HG02571 (cell line): ENCODE measurements around the gene CIRBP.

Experiments
- ATAC-seq: cut with Tn5 transposase; IDR thresholded peaks from one replicate; pipeline ENCODE4 v1.9.1; 2021; ENCODE audit warnings: mild to moderate bottlenecking, moderate library complexity; ENCODE audit not compliant: unreplicated experiment

Gene CIRBP

GRCh38 chr19:1266916-1267476 is 2.1 kb upstream of the CIRBP start:
- no peak for ATAC-seq

- ATAC-seq, result no peak
Measured at GRCh38 chr19:1267477-1268225, 1.5 kb upstream of the CIRBP start.

GRCh38 chr19:1268226-1269064 is 687 bp upstream of the CIRBP start:
- ATAC-seq, result no peak

DNA sequence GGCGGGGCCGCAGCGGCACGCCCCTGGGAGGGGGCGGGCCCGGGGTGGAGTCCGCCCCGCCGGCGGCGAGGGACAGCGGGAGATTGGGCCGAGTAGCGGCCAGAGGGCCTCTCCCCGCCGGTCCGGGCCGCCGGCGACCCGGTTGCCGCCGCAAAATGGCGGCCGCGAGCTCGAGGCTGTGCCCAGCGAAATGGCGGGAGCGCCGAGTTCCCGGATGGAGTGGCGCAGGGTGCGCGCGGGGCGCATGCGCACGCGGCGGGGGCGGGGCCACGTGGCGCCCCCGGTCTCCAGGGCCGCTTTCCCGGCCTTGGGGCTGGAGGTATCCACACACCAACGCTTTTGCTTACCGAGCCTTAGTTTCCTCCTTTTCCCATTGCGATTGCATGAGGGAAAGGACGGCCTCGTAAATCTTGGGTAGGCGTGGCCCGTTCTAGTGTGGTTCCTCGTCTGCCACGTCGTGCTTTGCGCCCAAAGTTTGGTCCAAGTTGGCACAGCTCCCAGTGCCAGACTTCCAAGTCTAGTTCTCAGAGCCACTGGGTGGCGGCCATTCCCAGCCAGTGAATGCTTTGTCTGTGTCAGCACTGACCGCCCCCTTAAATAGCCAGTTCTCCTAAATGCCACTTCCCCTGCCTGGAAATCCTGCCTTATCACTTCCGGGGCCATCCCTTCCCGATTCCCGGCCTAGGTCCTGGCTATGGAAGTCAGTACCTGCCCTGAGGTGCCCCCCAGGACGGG is 513 bp downstream of the CIRBP start:
- peak; percentile 25 for ATAC-seq

DNA sequence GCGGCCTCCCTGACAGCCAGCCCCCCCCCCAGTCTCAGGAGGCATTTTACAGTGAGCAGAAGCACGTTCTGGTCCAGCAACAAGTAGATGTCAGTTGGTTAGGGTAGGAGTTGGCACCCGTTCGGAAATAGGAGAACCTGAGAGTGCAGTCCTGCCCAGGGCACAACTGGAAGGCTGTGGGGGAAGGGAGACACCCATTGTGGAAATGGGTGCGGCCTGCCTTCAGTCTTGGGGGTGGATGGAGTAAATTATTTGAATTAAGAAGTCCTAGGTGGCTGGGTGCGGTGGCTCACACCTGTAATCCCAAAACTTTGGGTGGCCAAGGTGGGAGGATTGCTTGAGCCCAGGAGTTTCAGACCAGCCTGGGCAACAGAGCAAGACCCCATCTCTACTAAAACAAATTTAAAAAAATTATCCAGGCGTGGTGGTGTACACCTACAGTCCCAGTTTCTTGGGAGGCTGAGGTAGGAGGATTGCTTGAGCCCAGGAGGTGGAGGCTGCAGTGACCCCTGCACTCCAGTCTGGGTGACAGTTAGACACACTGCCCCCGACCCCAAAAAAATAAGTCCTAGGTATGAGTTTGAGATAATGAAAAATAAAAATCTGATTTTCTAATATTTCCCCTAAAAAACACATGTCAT is 1.2 kb downstream of the CIRBP start:
- no peak for ATAC-seq

- ATAC-seq, result no peak
Measured at GRCh38 chr19:1270854-1271527, 1.9 kb downstream of the CIRBP start.

DNA sequence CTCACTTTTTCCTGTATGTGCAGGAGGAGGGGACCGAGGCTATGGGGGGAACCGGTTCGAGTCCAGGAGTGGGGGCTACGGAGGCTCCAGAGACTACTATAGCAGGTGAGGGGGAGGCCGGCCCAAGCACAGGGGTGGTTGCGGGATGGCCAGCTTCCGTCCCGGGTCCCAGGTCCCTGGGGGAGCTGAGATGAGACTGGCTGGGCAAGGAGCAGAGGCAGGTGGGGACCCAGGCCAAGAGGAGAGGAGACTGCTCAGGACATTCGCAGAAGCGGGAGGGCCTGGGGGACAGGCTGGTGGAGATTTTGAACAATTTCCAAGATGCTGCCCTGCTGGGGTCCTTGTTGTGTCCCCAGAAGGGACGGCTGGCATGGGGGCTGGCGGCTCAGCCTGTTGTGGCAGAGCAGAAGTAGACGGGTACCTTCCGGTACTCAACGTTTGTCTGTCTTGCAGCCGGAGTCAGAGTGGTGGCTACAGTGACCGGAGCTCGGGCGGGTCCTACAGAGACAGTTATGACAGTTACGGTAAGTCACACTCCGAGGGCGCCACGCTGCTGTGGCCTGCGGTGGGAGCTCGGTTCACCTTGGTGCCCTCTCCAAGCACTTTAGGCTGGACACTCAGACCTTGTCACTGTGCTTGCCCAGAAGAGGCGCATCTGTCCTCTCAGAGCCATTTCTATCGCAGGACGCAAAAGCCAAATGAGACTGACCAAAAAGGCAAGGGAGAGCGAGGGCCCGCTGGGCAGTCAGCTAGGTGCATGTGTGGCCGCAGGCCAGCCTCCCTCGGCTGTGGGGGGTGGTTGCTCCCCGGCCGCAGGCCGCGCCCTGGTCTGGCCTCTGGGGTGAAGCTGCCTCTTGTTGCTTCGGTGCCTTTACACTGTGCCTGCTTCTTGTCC is 2.6 kb downstream of the CIRBP start:
- no peak for ATAC-seq

- ATAC-seq, result no peak
Measured at GRCh38 chr19:1272423-1273262, 3.5 kb downstream of the CIRBP start.

GRCh38 chr19:1273263-1274041 is 4.3 kb downstream of the CIRBP start:
- no peak for ATAC-seq

DNA sequence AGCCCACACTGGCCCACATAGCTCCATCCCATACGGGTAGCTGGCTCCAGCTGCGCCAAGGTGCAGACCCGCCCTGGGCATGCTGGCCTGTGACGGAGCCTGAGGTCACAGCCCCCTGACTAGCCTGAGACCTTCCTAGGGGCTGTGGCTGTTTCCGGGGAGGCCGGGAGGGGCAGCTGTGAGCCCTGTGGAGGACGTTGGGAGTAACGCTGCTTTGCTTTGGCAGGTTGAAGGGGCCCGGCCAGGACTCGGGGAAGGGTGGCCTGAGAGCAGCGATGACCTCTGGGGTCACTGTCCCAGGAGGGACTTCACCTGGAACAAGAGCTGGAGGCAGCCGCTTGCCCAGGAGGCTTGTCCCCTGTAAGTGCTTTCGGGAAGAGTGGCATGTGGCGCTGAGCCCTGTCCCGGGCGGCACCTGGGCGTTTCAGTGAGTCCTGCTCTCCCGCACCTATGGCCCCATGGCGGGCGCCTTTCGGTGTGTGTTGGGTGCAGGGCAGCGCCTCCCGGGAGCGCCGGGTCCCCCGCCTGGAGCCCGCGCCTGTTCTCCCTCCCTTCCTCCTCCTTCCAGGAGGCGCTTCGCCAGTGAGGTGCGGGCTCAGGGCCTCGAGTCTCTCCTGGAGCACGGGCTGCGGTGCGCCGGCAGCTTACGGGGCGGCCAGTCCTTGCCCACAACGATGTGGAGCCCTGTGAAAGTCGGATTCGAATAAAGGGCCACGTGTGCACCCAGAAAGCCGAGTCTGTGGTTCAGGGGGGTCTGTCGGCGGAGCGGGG is 5.1 kb downstream of the CIRBP start:
- no peak for ATAC-seq

- ATAC-seq, result peak; percentile 3
Measured at GRCh38 chr19:1274852-1275259, 5.7 kb downstream of the CIRBP start.

DNA sequence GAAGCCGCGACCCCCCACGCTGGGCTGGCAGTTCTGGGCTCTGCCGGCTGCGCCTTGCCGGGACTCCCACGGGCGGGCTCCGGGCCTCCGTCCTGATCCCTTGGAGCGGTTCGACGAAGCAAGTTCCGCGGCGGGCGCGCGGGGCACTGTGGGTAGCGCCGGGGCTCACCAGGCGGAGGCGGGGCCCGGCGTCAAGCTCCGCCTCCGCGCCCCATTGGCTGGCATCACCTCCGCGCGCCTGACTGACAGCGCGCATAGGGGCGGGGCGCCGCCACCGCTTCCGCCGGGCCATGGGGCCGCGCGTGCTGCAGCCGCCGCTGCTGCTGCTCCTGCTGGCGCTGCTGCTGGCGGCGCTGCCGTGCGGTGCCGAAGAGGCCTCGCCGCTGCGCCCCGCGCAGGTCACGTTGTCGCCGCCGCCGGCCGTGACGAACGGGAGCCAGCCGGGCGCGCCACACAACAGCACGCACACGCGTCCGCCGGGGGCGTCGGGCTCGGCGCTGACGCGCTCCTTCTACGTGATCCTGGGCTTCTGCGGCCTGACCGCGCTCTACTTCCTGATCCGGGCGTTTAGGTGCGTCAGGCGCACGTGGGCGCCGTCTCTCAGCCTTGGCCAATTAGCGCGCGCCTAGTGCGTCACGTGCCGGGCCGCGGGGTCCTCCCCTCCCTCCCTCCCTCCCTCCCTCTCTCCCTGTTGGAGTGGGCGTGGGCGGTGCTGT is 6.3 kb downstream of the CIRBP start, which contains the start of gene FAM174C:
Gene FAM174C, plus strand, starts transcription at position 271 of the 716 bp plus-strand sequence. Its CDS starts 20 bp downstream, at position 291.
- ATAC-seq, result peak; percentile 65

DNA sequence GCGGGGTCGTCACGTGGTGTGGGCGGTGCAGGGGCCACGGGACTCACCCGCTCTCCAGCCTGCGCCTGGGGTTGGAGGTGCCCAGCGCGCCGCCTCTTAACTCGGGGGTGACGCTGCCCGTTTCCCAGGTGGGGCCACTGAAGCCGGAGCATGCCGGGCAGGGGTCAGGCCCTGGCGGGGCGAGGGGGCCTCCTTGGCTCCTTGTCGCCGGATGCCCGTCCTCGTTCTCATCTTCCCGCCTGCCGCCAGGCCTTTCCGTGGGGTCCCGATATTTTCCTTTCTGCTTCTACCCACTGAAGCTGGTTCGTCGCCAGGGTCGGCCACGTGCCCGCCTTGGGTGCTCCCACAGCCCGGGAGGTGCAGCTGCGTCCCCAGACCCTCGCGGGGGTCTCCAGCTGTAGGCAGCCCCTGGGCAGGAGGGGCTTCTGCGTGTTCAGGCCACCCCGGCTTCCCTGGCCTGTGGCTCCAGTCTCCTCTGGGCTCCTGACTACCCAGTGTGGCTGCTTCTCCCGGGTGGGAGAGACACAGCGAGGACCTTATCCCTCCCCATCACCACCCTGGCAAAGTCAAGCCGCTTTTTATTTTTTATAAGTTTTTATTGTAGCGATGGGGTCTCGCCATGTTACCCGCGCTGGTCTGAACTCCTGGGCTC is 7.0 kb downstream of the CIRBP start:
- ATAC-seq, result no peak

DNA sequence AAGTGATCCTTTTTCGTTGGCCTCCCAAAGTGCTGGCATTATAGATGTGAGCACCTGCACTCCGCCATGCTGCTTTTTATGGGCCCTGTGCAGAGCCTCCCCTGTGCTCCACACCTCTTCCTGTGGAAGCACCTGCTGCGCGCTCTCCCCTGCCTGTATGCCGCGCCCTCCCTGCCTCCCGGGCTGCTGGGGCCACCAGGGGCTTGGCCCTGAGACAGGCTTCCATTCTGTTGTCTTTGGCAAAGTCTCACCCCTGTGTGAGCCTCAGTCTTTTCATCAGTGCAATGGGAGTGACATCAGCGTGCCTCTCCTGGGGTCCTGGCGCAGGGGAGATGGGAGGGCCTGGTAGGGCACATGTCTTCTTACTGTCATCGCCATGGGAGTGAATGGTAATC is 7.5 kb downstream of the CIRBP start:
- no peak for ATAC-seq

GRCh38 chr19:1277061-1277460 is 7.9 kb downstream of the CIRBP start:
- no peak for ATAC-seq
